A549 (cell line): ENCODE results near the gene MBD2. TPM values are rescaled to one million over a fixed set of nuclear protein-coding genes. Genes with fewer than 3 reads are reported as not detected.

Source experiments
- ATAC-seq, 2 experiments: fragments of 200-7000 bp in 1 of 2; fragments of >200 bp in 1 of 2; cut with Nextera tagmentation in 1 of 2; cut with Tn5 transposase in 1 of 2; 3 replicates each; pipeline versions ENCODE4 v1.8.0 to v1.9.1; 2018 to 2020; ENCODE audit warnings: mild to moderate bottlenecking in 1 of 2, moderate library complexity in 1 of 2
- CTCF ChIA-PET: fragments of 300-600 bp; sonication (Branson Sonifier 250); formaldehyde crosslinking; extraction: SDS; loops from one replicate; lab custom pipeline; 2021; ENCODE audit warnings: antibody characterized with exemption, inconsistent platforms; lab: Yijun Ruan, JAX
- POLR2A ChIA-PET: fragments of 350-600 bp; formaldehyde crosslinking; extraction: SDS; loops from one replicate; lab custom pipeline; 2021; ENCODE audit warnings: antibody characterized with exemption, inconsistent platforms; lab: Yijun Ruan, JAX
- DNase-seq, 2 experiments: peaks; one replicate each; pipeline versions ENCODE4 v3.0.0 to v3.0.0-alpha.2; 2011 to 2016; ENCODE audit warnings: low read depth in 1 of 2, low spot score in 1 of 2
- FAIRE-seq: peaks from 2 replicates; lab custom pipeline; 2011; peaks lifted over from hg19 to GRCh38; lab: Jason Lieb, UNC
- H3K27ac ChIP-seq, 2 experiments: fragments of >200 bp; sonication (Bioruptor Twin); formaldehyde crosslinking; 3 replicates each; pipeline ENCODE4 v1.5.1; 2016 to 2017
- H3K4me1 ChIP-seq: fragments of >200 bp; sonication (Bioruptor Twin); formaldehyde crosslinking; 3 replicates; pipeline ENCODE4 v1.6.1; 2016
- H3K4me2 ChIP-seq: fragments of >200 bp; sonication (Bioruptor Twin); formaldehyde crosslinking; 3 replicates; pipeline ENCODE4 v1.6.1; 2016
- H3K4me3 ChIP-seq: fragments of >200 bp; sonication (Bioruptor Twin); formaldehyde crosslinking; 3 replicates; pipeline ENCODE4 v1.5.1; 2016
- H3K9me3 ChIP-seq: fragments of >200 bp; sonication (Bioruptor Twin); formaldehyde crosslinking; 3 replicates; pipeline ENCODE4 v1.6.1; 2016
- CHD4 ChIP-seq: fragments of 200-600 bp; sonication (generic); IDR thresholded peaks from 2 replicates; pipeline ENCODE4 v1.6.1; 2016; ENCODE audit warnings: antibody characterized with exemption, mild to moderate bottlenecking, borderline replicate concordance
- E2F6 ChIP-seq: IDR thresholded peaks from 2 replicates; pipeline ENCODE4 v1.6.1; 2012; ENCODE audit warnings: low read depth, borderline replicate concordance
- GATA3 ChIP-seq: IDR thresholded peaks from 2 replicates; pipeline ENCODE4 v1.6.1; 2012; ENCODE audit warnings: borderline replicate concordance
- HES2 ChIP-seq: fragments of >200 bp; sonication (Bioruptor Twin); formaldehyde crosslinking; IDR thresholded peaks from 2 replicates; pipeline ENCODE4 v1.6.1; 2016
- HOXA7 ChIP-seq: fragments of 250-450 bp; sonication (Bioruptor Pico); IDR thresholded peaks from 2 replicates; pipeline ENCODE4 v1.5.0; 2020; ENCODE audit warnings: mild to moderate bottlenecking, moderate library complexity
- KDM5A ChIP-seq: fragments of 200-600 bp; sonication (generic); IDR thresholded peaks from 2 replicates; pipeline ENCODE4 v1.6.1; 2016; ENCODE audit warnings: antibody characterized with exemption, mild to moderate bottlenecking
- NPAS2 ChIP-seq: fragments of 250-450 bp; sonication (Bioruptor Pico); IDR thresholded peaks from 2 replicates; pipeline ENCODE4 v1.8.0; 2022; ENCODE audit warnings: mild to moderate bottlenecking, moderate library complexity, borderline replicate concordance
- RARB ChIP-seq: fragments of 250-450 bp; sonication (Bioruptor Pico); IDR thresholded peaks from 2 replicates; pipeline ENCODE4 v1.8.0; 2021; ENCODE audit warnings: mild to moderate bottlenecking, moderate library complexity
- SREBF2 ChIP-seq: fragments of 450-650 bp; IDR thresholded peaks from 2 replicates; pipeline ENCODE4 v1.6.1; 2014; ENCODE audit warnings: mild to moderate bottlenecking, moderate library complexity
- ZSCAN20 ChIP-seq: fragments of 250-450 bp; sonication (Bioruptor Pico); IDR thresholded peaks from 2 replicates; pipeline ENCODE4 v1.8.0; 2022; ENCODE audit warnings: mild to moderate bottlenecking, moderate library complexity
- WGBS: methylation state at CpG from one replicate; pipeline ENCODE4 v1.1.6; 2017; ENCODE audit errors: missing lambda C conversion rate; 5-methylcytosine and 5-hydroxymethylcytosine counted together
- polyA plus RNA-seq, 4 experiments: library from polyadenylated mRNA; depleted of rRNA in 3 of 4; stranded (reverse); fragments of >200 nt; fragmentation: RNase III in 1 of 4; extraction: RNeasy Plus Mini Kit Qiagen cat#74134 plus additional on column Dnase treatment in 1 of 4; gene quantifications; 2 replicates in 3 of 4; 3 replicates in 1 of 4; pipeline ENCODE4 v1.2.3, GENCODE V29; 2011 to 2017
- TF ChIP-seq, protein P1 (sequence below): fragments of 150-350 bp; IDR thresholded peaks from 2 replicates; pipeline ENCODE4 v1.6.1; 2014; ENCODE audit warnings: low read depth, mild to moderate bottlenecking, low read length

Gene MBD2
- polyA plus RNA-seq, 2 of the 4 experiments (the other 2 are of a cell fraction): 43.4 to 48.2 TPM

DNA sequence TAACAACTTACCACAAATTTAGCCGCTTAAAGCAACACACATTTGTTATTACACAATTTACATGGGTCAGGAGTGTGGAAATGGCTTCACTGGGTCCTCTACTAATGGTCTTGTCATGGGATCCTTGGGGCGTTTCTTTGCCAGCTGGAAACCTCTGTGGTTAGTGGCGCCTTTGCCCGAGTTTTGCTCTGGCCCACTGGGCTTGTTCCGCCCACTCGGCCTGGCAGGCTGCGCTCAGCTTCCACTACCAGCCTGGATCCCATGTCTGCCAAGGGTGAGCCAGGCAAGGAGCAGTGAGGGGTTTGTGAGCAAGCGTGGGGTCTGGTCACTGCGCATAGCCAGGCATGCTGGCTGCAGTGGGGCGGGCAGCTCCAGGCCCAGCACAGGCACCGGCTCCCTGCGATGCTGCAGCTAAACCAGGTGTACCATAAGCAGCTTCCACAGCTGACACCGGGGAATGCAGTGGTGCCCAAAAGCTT lies 16.2 kb upstream of the MBD2 start:
- DNase-seq (no peak), ATAC-seq (no peak), FAIRE-seq (no peak)
- Histone ChIP-seq H3K9me3 (no peaks in the 10 kb centered on the region), H3K4me2 (no peak overlapping the region), H3K4me1 (no peaks in the 10 kb centered on the region), H3K4me3 (no peak overlapping the region), H3K27ac (no peak overlapping the region)
- ChIA-PET POLR2A (no interaction called here), CTCF (interaction anchor here (0.6 kb wide), 1 partner anchor 740 kb away, joined by 3 read pairs; no protein-coding TSS in a partner anchor)
- WGBS: 85% methylated on average over 12 of the region's 13 CpGs
- no peak for TF ChIP-seq CHD4
- no peak for TF ChIP-seq HES2
- TF ChIP-seq E2F6: no peak
- no peak for TF ChIP-seq HOXA7 (CRISPR knock-in tag)
- TF ChIP-seq, protein P1, sequence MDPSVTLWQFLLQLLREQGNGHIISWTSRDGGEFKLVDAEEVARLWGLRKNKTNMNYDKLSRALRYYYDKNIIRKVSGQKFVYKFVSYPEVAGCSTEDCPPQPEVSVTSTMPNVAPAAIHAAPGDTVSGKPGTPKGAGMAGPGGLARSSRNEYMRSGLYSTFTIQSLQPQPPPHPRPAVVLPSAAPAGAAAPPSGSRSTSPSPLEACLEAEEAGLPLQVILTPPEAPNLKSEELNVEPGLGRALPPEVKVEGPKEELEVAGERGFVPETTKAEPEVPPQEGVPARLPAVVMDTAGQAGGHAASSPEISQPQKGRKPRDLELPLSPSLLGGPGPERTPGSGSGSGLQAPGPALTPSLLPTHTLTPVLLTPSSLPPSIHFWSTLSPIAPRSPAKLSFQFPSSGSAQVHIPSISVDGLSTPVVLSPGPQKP: no peak
- TF ChIP-seq SREBF2: no peak
- TF ChIP-seq NPAS2: no peak
- TF ChIP-seq KDM5A: no peak

DNA sequence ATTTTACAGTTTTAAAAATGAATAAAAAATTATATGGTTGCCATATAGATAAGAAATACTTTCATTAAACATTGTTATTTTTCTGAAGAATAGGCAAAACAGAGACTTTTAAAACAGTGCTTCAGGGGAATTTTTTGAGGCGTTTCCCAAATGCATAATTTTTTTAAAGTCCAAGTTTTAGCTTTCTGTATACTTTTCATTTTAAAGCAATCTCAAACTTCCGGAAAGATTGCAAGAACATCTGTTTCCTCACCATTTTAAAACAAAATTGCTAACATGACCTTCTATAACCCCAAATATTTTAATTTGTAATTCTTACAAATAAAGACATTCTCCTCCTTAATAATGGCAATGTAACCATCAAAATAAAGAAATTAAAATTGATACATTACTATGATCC lies 15.1 kb upstream of the MBD2 start:
- CTCF ChIA-PET: no interaction called here
- H3K4me1 ChIP-seq: no peaks in the 10 kb centered on the region
- H3K4me3 ChIP-seq: no peak overlapping the region
- FAIRE-seq (no peak), DNase-seq (no peak), ATAC-seq (no peak)
- no peaks in the 10 kb centered on the region for H3K9me3 ChIP-seq
- POLR2A ChIA-PET: no interaction called here
- no peak for TF ChIP-seq RARB (CRISPR knock-in tag)
- TF ChIP-seq GATA3: no peak
- no peak for TF ChIP-seq HOXA7 (CRISPR knock-in tag)
- 64% methylated on average over 2 of the region's 2 CpGs for WGBS
- no peak overlapping the region for H3K27ac ChIP-seq
- H3K4me2 ChIP-seq: no peak overlapping the region

GRCh38 chr18:54239091-54239490 lies 14.6 kb upstream of the MBD2 start:
- ATAC-seq (no peak), FAIRE-seq (no peak), DNase-seq (no peak)
- Histone ChIP-seq H3K4me2 (no peak overlapping the region), H3K27ac (no peak overlapping the region), H3K9me3 (no peaks in the 10 kb centered on the region), H3K4me1 (no peaks in the 10 kb centered on the region), H3K4me3 (no peak overlapping the region)
- CTCF ChIA-PET: interaction anchor here (1.1 kb wide), 1 partner anchor 31 kb away, joined by 3 read pairs; no protein-coding TSS in a partner anchor
- POLR2A ChIA-PET: no interaction called here
- WGBS: 73% methylated on average over 2 of the region's 2 CpGs
- TF ChIP-seq, protein P1: no peak
- no peak for TF ChIP-seq ZSCAN20 (CRISPR knock-in tag)

GRCh38 chr18:54238173-54238936 lies 13.9 kb upstream of the MBD2 start:
- CTCF ChIA-PET: interaction anchor here (1.1 kb wide), 1 partner anchor 32 kb away, joined by 3 read pairs; no protein-coding TSS in a partner anchor
- Histone ChIP-seq H3K4me3 (no peak overlapping the region), H3K27ac (no peak overlapping the region), H3K4me1 (no peaks in the 10 kb centered on the region), H3K4me2 (no peak overlapping the region), H3K9me3 (no peaks in the 10 kb centered on the region)
- POLR2A ChIA-PET: no interaction called here
- ATAC-seq: no peak
- WGBS: 72% methylated on average over 7 of the region's 7 CpGs
- no peak for FAIRE-seq
- no peak for TF ChIP-seq E2F6
- DNase-seq: no peak
